NCI-H345 (cell line): ENCODE data around the gene RPLP2.
A peak's percentile ranks its signal among the peaks of the same experiment; 100 is the strongest.

Experiments used
- DNase-seq: peaks from one replicate; lab custom pipeline; 2025; lab: John Stamatoyannopoulos, UW

RPLP2 gene

GRCh38 chr11:773830-774229, 35.9 kb upstream of the RPLP2 start:
- DNase-seq: no peak

GRCh38 chr11:774873-775592, 34.7 kb upstream of the RPLP2 start:
- no peak for DNase-seq

- no peak for DNase-seq
Measured at GRCh38 chr11:776263-776560, 33.6 kb upstream of the RPLP2 start.

- peak; percentile 36 for DNase-seq
Measured at GRCh38 chr11:776561-777287, 33.0 kb upstream of the RPLP2 start.

- DNase-seq: peak; percentile 92
Measured at GRCh38 chr11:777288-778255, 32.2 kb upstream of the RPLP2 start, which contains the start of gene GATD1. Gene GATD1 (minus strand): TSS chr11:777487. CDS start chr11:777462, 25 bp downstream.

GRCh38 chr11:778976-779954, 30.5 kb upstream of the RPLP2 start:
- no peak for DNase-seq

- DNase-seq: no peak
Measured at GRCh38 chr11:779955-780532, 29.7 kb upstream of the RPLP2 start.

- no peak for DNase-seq
Measured at GRCh38 chr11:782264-783174, 27.2 kb upstream of the RPLP2 start.

GRCh38 chr11:783581-784015, 26.2 kb upstream of the RPLP2 start:
- DNase-seq: no peak

- DNase-seq: no peak
Measured at GRCh38 chr11:786235-787083, 23.3 kb upstream of the RPLP2 start.

GRCh38 chr11:787084-787675, 22.6 kb upstream of the RPLP2 start:
- no peak for DNase-seq

- DNase-seq: no peak
Measured at GRCh38 chr11:788009-788640, 21.6 kb upstream of the RPLP2 start.

GRCh38 chr11:788953-789940, 20.5 kb upstream of the RPLP2 start:
- no peak for DNase-seq

GRCh38 chr11:789943-790342, 19.8 kb upstream of the RPLP2 start, which contains the start of gene CEND1:
Gene CEND1 (minus strand): TSS chr11:790090. CDS start chr11:788576, 1,514 bp downstream.
- DNase-seq: peak; percentile 74

- no peak for DNase-seq
Measured at GRCh38 chr11:790721-791564, 18.8 kb upstream of the RPLP2 start.
